Calu3 (cell line): ENCODE measurements around the gene SERPINF2. TPM values are rescaled to one million over a fixed set of nuclear protein-coding genes. Genes with fewer than 3 reads are reported as not detected.

Experiments
- BruUV-seq: library from RNA; stranded (reverse); fragments of 400-500 nt; replicated peaks from 2 replicates; lab custom pipeline; 2021; lab: Mats Ljungman, UMichigan
- CTCF ChIA-PET: fragments of 300-600 bp; sonication (Branson Sonifier 250); formaldehyde crosslinking; loops from one replicate; lab custom pipeline; 2022; ENCODE audit warnings: antibody characterized with exemption; lab: Charles Lee
- DNase-seq: peaks from one replicate; pipeline ENCODE4 v3.0.0; 2022
- H3K27ac Mint-ChIP-seq: one replicate; pipeline ENCODE4 v1.8.0; 2022; ENCODE audit warnings: mixed read lengths; ENCODE audit not compliant: unreplicated experiment
- H3K27me3 Mint-ChIP-seq: one replicate; pipeline ENCODE4 v1.8.0; 2022; ENCODE audit warnings: mixed read lengths; ENCODE audit not compliant: unreplicated experiment
- H3K36me3 Mint-ChIP-seq: one replicate; pipeline ENCODE4 v1.8.0; 2022; ENCODE audit warnings: mild to moderate bottlenecking, moderate library complexity, mixed read lengths; ENCODE audit not compliant: insufficient read depth, unreplicated experiment
- H3K4me1 Mint-ChIP-seq: one replicate; pipeline ENCODE4 v1.8.0; 2022; ENCODE audit warnings: mild to moderate bottlenecking, low read depth, mixed read lengths; ENCODE audit not compliant: unreplicated experiment
- H3K4me3 Mint-ChIP-seq: one replicate; pipeline ENCODE4 v1.8.0; 2022; ENCODE audit warnings: mild to moderate bottlenecking, low read depth, moderate library complexity, mixed read lengths; ENCODE audit not compliant: unreplicated experiment
- H3K9me3 Mint-ChIP-seq: one replicate; pipeline ENCODE4 v1.8.0; 2022; ENCODE audit warnings: low read depth, mixed read lengths; ENCODE audit not compliant: unreplicated experiment
- CTCF ChIP-seq: fragments of 200-600 bp; IDR thresholded peaks from one replicate; pipeline ENCODE4 v1.8.0; 2022; ENCODE audit warnings: antibody characterized with exemption; ENCODE audit not compliant: unreplicated experiment
- intact Hi-C: fragments of 100-400 bp; cut with micrococcal nuclease; formaldehyde crosslinking; loops from one replicate; pipeline ENCODE4 v1.10.0; 2022; ENCODE audit not compliant: unreplicated experiment
- total RNA-seq: library from RNA; stranded (reverse); gene quantifications from 2 replicates; pipeline ENCODE4 v1.2.3, GENCODE V29; 2022

The SERPINF2 gene
- total RNA-seq, 1 experiment from 2014 or later: 0.76 TPM

GRCh38 chr17:1773696-1774181 is 31.1 kb downstream of the SERPINF2 start:
- BruUV-seq: no TSS peak
- Mint-ChIP-seq H3K36me3 (peaks cover 15% of the 10 kb centered on the region), H3K9me3 (no peaks in the 10 kb centered on the region), H3K4me1 (no peaks in the 10 kb centered on the region), H3K27me3 (no peaks in the 10 kb centered on the region), H3K4me3 (no peak overlapping the region), H3K27ac (no peak overlapping the region)
- no peak for TF ChIP-seq CTCF
- no peak for DNase-seq
- intact Hi-C loops: no loop called here
- CTCF ChIA-PET: no interaction called here

- BruUV-seq: no TSS peak
- no peaks in the 10 kb centered on the region for H3K4me1 Mint-ChIP-seq
- CTCF ChIA-PET: no interaction called here
- no peaks in the 10 kb centered on the region for H3K9me3 Mint-ChIP-seq
- H3K27ac Mint-ChIP-seq: no peak overlapping the region
- DNase-seq: no peak
- no peak overlapping the region for H3K4me3 Mint-ChIP-seq
- intact Hi-C loops: no loop called here
- no peak for TF ChIP-seq CTCF
- H3K27me3 Mint-ChIP-seq: no peaks in the 10 kb centered on the region
- peaks cover 15% of the 10 kb centered on the region for H3K36me3 Mint-ChIP-seq
Measured at GRCh38 chr17:1774390-1775176, 31.9 kb downstream of the SERPINF2 start.

- Mint-ChIP-seq H3K9me3 (no peaks in the 10 kb centered on the region), H3K27ac (no peak overlapping the region), H3K36me3 (peaks cover 9% of the 10 kb centered on the region), H3K4me1 (no peaks in the 10 kb centered on the region), H3K27me3 (no peaks in the 10 kb centered on the region), H3K4me3 (no peak overlapping the region)
- BruUV-seq: no TSS peak
- CTCF ChIA-PET: no interaction called here
- DNase-seq: no peak
- no peak for TF ChIP-seq CTCF
- intact Hi-C loops: no loop called here
Measured at GRCh38 chr17:1776328-1776727, 33.7 kb downstream of the SERPINF2 start.

GRCh38 chr17:1776857-1777256 is 34.2 kb downstream of the SERPINF2 start:
- Mint-ChIP-seq H3K4me1 (no peaks in the 10 kb centered on the region), H3K27ac (no peak overlapping the region), H3K9me3 (no peaks in the 10 kb centered on the region), H3K36me3 (peaks cover 6% of the 10 kb centered on the region), H3K4me3 (no peak overlapping the region), H3K27me3 (no peaks in the 10 kb centered on the region)
- TF ChIP-seq CTCF: no peak
- CTCF ChIA-PET: no interaction called here
- no peak for DNase-seq
- BruUV-seq: no TSS peak
- intact Hi-C loops: no loop called here
